Keratinocyte (primary cell): ENCODE data around the gene DMBX1. TPM values are rescaled to one million over a fixed set of nuclear protein-coding genes. Genes with fewer than 3 reads are reported as not detected.

Experiments used
- DNase-seq: peaks from one replicate; pipeline ENCODE4 v3.0.0-alpha.2; 2011; ENCODE audit warnings: low read depth, missing footprints, low spot score
- FAIRE-seq: peaks from 2 replicates; lab custom pipeline; 2011; peaks lifted over from hg19 to GRCh38; lab: Jason Lieb, UNC
- H2AFZ ChIP-seq: 2 replicates; pipeline ENCODE4 v1.6.0; 2012; ENCODE audit warnings: low read length, control low read depth, inconsistent platforms; ENCODE audit not compliant: control insufficient read depth
- H3K27ac ChIP-seq: 2 replicates; pipeline ENCODE4 v1.5.1; 2011; ENCODE audit warnings: low read length; ENCODE audit not compliant: control insufficient read depth, insufficient read depth
- H3K27me3 ChIP-seq: 3 replicates; pipeline ENCODE4 v1.6.0; 2011; ENCODE audit warnings: low read length; ENCODE audit not compliant: control insufficient read depth, insufficient read depth; ENCODE audit errors: extremely low read depth
- H3K36me3 ChIP-seq, 2 experiments: 2 replicates in 1 of 2; 3 replicates in 1 of 2; pipeline ENCODE4 v1.5.1; 2011; ENCODE audit warnings: low read length in 2 of 2, mild to moderate bottlenecking in 1 of 2; ENCODE audit not compliant: control insufficient read depth in 2 of 2, insufficient read depth in 2 of 2; ENCODE audit errors: extremely low read depth in 1 of 2
- H3K4me1 ChIP-seq: 3 replicates; pipeline ENCODE4 v1.5.1; 2011; ENCODE audit warnings: low read length; ENCODE audit not compliant: control insufficient read depth, insufficient read depth; ENCODE audit errors: extremely low read depth
- H3K4me2 ChIP-seq: 3 replicates; pipeline ENCODE4 v1.6.0; 2011; ENCODE audit warnings: low read depth, low read length; ENCODE audit not compliant: control insufficient read depth, insufficient read depth; ENCODE audit errors: extremely low read depth
- H3K4me3 ChIP-seq, 3 experiments: fragments of 200-600 bp in 1 of 3; sonication (generic) in 1 of 3; 2 replicates in 2 of 3; 3 replicates in 1 of 3; pipeline ENCODE4 v1.5.1; 2011 to 2016; ENCODE audit warnings: low read length in 3 of 3, mild to moderate bottlenecking in 3 of 3, control low read depth in 2 of 3, inconsistent platforms in 1 of 3, low read depth in 1 of 3, mixed read lengths in 1 of 3, mixed run types in 1 of 3, moderate library complexity in 1 of 3; ENCODE audit not compliant: control insufficient read depth in 2 of 3, insufficient read depth in 2 of 3; ENCODE audit errors: extremely low read depth in 1 of 3
- H3K79me2 ChIP-seq: 2 replicates; pipeline ENCODE4 v1.6.0; 2012; ENCODE audit warnings: low read length; ENCODE audit not compliant: control insufficient read depth, insufficient read depth
- H3K9ac ChIP-seq: 3 replicates; pipeline ENCODE4 v1.6.0; 2011; ENCODE audit warnings: low read length; ENCODE audit not compliant: control insufficient read depth, insufficient read depth; ENCODE audit errors: extremely low read depth
- H3K9me1 ChIP-seq: 3 replicates; pipeline ENCODE4 v1.6.0; 2011; ENCODE audit warnings: low read length; ENCODE audit not compliant: control insufficient read depth, insufficient read depth; ENCODE audit errors: extremely low read depth
- H3K9me3 ChIP-seq: 2 replicates; pipeline ENCODE4 v1.5.1; 2012; ENCODE audit warnings: low read depth, low read length; ENCODE audit not compliant: control insufficient read depth
- H4K20me1 ChIP-seq: 3 replicates; pipeline ENCODE4 v1.6.0; 2011; ENCODE audit warnings: low read length; ENCODE audit not compliant: control insufficient read depth, insufficient read depth; ENCODE audit errors: extremely low read depth
- EZH2 ChIP-seq: IDR thresholded peaks from one replicate; pipeline ENCODE4 v1.6.1; 2012; ENCODE audit warnings: inconsistent platforms, mild to moderate bottlenecking, low read length, moderate library complexity
- dilution Hi-C: fragments of 300-500 bp; cut with MboI; formaldehyde crosslinking; loops from one replicate; pipeline ENCODE4 v1.7.0; 2020; ENCODE audit warnings: low sequenced_read_pairs; ENCODE audit not compliant: extremely low pct_ligation_motif_present
- polyA plus RNA-seq, 5 experiments: library from polyadenylated mRNA; depleted of rRNA in 3 of 5; stranded (reverse) in 3 of 5; stranded (forward) in 1 of 5; unstranded in 1 of 5; fragments of >200 nt; gene quantifications; 1 replicate in 1 of 5; 2 replicates in 3 of 5; 3 replicates in 1 of 5; pipeline versions ENCODE4 v1.2.1 to v1.2.3, GENCODE V29; 2011 to 2012; ENCODE audit warnings: missing spikeins in 2 of 5, low read depth in 1 of 5, low replicate concordance in 1 of 5
- TF ChIP-seq, protein P1 (sequence below), 3 experiments: IDR thresholded peaks in 1 of 3; conservative IDR thresholded peaks in 1 of 3; optimal IDR thresholded peaks in 1 of 3; 2 replicates in 2 of 3; 3 replicates in 1 of 3; pipeline versions ENCODE3 to v1.5.1; 2011; ENCODE audit warnings: low read length in 3 of 3, mild to moderate bottlenecking in 3 of 3, moderate library complexity in 2 of 3, control low read depth in 1 of 3, inconsistent platforms in 1 of 3; ENCODE audit not compliant: insufficient read depth in 2 of 3; ENCODE audit errors: extremely low read depth in 1 of 3

The DMBX1 gene
- polyA plus RNA-seq, 1 donor (not counting 4 experiments of a cell fraction or from before 2014, with no cell fraction given) = not detected

GRCh38 chr1:46496505-46496904, 6.9 kb downstream of the DMBX1 start:
- Histone ChIP-seq H3K4me3 (no peak overlapping the region), H3K4me2 (no peak overlapping the region), H2AFZ (no peak overlapping the region), H3K36me3 (no peaks in the 10 kb centered on the region), H3K27me3 (peaks cover 52% of the 10 kb centered on the region), H3K4me1 (no peaks in the 10 kb centered on the region), H4K20me1 (peaks cover under 1% of the 10 kb centered on the region), H3K9ac (no peak overlapping the region), H3K79me2 (no peaks in the 10 kb centered on the region), H3K9me3 (no peaks in the 10 kb centered on the region), H3K9me1 (no peaks in the 10 kb centered on the region), H3K27ac (no peak overlapping the region)
- FAIRE-seq = no peak
- dilution Hi-C loops = no loop called here
- no peak for TF ChIP-seq EZH2
- TF ChIP-seq, protein P1, sequence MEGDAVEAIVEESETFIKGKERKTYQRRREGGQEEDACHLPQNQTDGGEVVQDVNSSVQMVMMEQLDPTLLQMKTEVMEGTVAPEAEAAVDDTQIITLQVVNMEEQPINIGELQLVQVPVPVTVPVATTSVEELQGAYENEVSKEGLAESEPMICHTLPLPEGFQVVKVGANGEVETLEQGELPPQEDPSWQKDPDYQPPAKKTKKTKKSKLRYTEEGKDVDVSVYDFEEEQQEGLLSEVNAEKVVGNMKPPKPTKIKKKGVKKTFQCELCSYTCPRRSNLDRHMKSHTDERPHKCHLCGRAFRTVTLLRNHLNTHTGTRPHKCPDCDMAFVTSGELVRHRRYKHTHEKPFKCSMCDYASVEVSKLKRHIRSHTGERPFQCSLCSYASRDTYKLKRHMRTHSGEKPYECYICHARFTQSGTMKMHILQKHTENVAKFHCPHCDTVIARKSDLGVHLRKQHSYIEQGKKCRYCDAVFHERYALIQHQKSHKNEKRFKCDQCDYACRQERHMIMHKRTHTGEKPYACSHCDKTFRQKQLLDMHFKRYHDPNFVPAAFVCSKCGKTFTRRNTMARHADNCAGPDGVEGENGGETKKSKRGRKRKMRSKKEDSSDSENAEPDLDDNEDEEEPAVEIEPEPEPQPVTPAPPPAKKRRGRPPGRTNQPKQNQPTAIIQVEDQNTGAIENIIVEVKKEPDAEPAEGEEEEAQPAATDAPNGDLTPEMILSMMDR (optimal IDR thresholded peaks at IDR 0.05 in 1 of 3, IDR thresholded peaks at IDR 0.05 in 1 of 3, conservative IDR thresholded peaks at IDR 0.05 in 1 of 3; ENCODE audit: extremely low read depth in 1 of 3, insufficient read depth in 2 of 3, low read length in 3 of 3) = no peak
- DNase-seq = no peak

DNA sequence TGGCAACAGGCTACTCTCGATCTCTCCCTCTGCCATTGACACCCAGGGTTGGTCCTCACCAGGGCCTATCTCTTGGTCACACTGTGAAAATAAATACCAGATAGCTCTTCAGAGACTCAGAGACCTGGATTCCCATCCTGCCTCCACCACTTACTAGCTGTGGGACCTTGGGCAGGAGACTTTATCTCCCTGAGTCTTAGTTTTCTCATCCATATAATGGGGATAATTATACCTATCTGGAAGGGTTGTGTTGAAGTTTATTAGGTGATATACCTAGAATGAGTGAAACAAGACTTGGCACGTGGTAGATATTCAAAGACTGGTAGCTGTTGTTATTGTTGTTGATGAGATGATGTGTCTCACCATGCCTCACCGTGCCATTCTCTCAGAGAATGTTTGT, 7.4 kb downstream of the DMBX1 start:
- H3K79me2 ChIP-seq = no peaks in the 10 kb centered on the region
- no peaks in the 10 kb centered on the region for H3K36me3 ChIP-seq
- H3K4me1 ChIP-seq = no peaks in the 10 kb centered on the region
- no peaks in the 10 kb centered on the region for H4K20me1 ChIP-seq
- dilution Hi-C loops = no loop called here
- H3K4me2 ChIP-seq = no peak overlapping the region
- no peak overlapping the region for H2AFZ ChIP-seq
- TF ChIP-seq EZH2 = no peak
- H3K27ac ChIP-seq = no peak overlapping the region
- FAIRE-seq (no peak), DNase-seq (no peak)
- peaks cover 46% of the 10 kb centered on the region for H3K27me3 ChIP-seq
- H3K4me3 ChIP-seq = no peak overlapping the region
- H3K9me1 ChIP-seq = no peaks in the 10 kb centered on the region
- H3K9ac ChIP-seq = no peak overlapping the region
- H3K9me3 ChIP-seq = no peaks in the 10 kb centered on the region

DNA sequence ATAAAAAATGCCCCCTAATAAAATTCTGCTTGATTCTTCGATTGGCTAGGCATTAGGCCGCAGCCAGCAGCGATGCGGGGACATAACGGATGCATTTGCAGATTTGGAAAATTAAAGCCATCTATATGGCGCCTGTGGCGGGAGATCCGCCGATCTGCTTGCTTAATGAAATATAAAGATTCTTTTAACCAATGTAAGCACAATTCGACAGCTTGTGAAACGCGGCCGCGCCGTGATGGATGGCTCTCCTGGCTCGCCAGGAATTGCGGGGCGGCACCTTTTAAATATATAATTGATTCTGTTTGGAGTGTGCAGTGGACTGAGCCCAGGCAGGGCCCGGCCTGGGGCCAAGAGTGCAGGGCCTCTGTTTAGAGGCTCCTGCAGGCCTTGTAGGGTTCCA, 8.0 kb downstream of the DMBX1 start:
- Histone ChIP-seq H3K79me2 (no peaks in the 10 kb centered on the region), H3K4me1 (no peaks in the 10 kb centered on the region), H3K27me3 (peaks cover 40% of the 10 kb centered on the region), H2AFZ (no peak overlapping the region), H3K9me1 (no peaks in the 10 kb centered on the region), H4K20me1 (no peaks in the 10 kb centered on the region), H3K9me3 (no peaks in the 10 kb centered on the region), H3K9ac (no peak overlapping the region), H3K4me3 (no peak overlapping the region), H3K27ac (no peak overlapping the region), H3K4me2 (no peak overlapping the region), H3K36me3 (no peaks in the 10 kb centered on the region)
- dilution Hi-C loops = no loop called here
- TF ChIP-seq, protein P1 (optimal IDR thresholded peaks at IDR 0.05 in 1 of 3, IDR thresholded peaks at IDR 0.05 in 1 of 3, conservative IDR thresholded peaks at IDR 0.05 in 1 of 3; ENCODE audit: extremely low read depth in 1 of 3, insufficient read depth in 2 of 3, low read length in 3 of 3) = no peak
- TF ChIP-seq EZH2 = no peak
- DNase-seq = no peak
- no peak for FAIRE-seq
